GM18526 (cell line): Measurements from ENCODE around the gene DGKG.

ENCODE experiments used
- POLR2A ChIP-seq: IDR thresholded peaks from 3 replicates; pipeline ENCODE4 v1.6.1; 2011; ENCODE audit not compliant: insufficient read length; ENCODE audit errors: extremely low read depth

The DGKG gene

GRCh38 chr3:186277268-186277909, 84.6 kb downstream of the DGKG start:
- no peak for TF ChIP-seq POLR2A

GRCh38 chr3:186275436-186275835, 86.6 kb downstream of the DGKG start:
- no peak for TF ChIP-seq POLR2A

GRCh38 chr3:186273586-186273985, 88.4 kb downstream of the DGKG start:
- no peak for TF ChIP-seq POLR2A

GRCh38 chr3:186270701-186271100, 91.3 kb downstream of the DGKG start:
- no peak for TF ChIP-seq POLR2A

GRCh38 chr3:186268616-186269448, 93.2 kb downstream of the DGKG start:
- no peak for TF ChIP-seq POLR2A

- no peak for TF ChIP-seq POLR2A
Measured at GRCh38 chr3:186267758-186268157, 94.3 kb downstream of the DGKG start.

GRCh38 chr3:186264608-186265400, 97.2 kb downstream of the DGKG start:
- no peak for TF ChIP-seq POLR2A

- TF ChIP-seq POLR2A: no peak
Measured at GRCh38 chr3:186261638-186262037, 100.4 kb downstream of the DGKG start.

- TF ChIP-seq POLR2A: no peak
Measured at GRCh38 chr3:186260726-186261125, 101.3 kb downstream of the DGKG start.

- TF ChIP-seq POLR2A: no peak
Measured at GRCh38 chr3:186259612-186260383, 102.2 kb downstream of the DGKG start.

- no peak for TF ChIP-seq POLR2A
Measured at GRCh38 chr3:186258968-186259367, 103.1 kb downstream of the DGKG start.

- no peak for TF ChIP-seq POLR2A
Measured at GRCh38 chr3:186257866-186258265, 104.2 kb downstream of the DGKG start.

- TF ChIP-seq POLR2A: no peak
Measured at GRCh38 chr3:186255703-186256331, 106.2 kb downstream of the DGKG start.

- no peak for TF ChIP-seq POLR2A
Measured at GRCh38 chr3:186254676-186255650, 107.1 kb downstream of the DGKG start.
